Activated T-cell treated with anti-CD3 and anti-CD28 coated beads, Interleukin-2, amount 50 U/mL, for 1 hour (primary cell): Measurements from ENCODE around the gene FBXL17.

Experiments used
- DNase-seq: peaks from one replicate; pipeline ENCODE4 v3.0.0-alpha.2; 2020

The FBXL17 gene

DNA sequence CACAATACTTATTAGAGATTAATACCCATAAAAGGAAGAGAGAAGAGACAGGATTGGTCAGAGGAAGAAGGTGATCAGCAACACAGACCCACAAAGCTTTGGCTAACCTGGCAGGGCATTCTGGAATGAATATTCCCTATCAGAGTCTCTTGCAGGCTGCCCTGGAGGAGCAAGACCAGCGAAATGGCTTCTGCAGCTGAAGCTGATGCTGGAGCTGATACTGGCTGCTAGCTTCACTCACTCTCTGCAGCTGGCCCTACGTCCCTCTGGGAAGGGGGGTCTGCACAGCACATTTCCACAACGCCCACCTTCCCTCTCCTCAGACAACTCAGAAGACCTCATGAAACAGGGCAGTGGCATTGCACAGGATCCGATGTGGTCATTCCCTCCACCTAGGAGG is 541.3 kb downstream of the FBXL17 start:
- DNase-seq, result no peak

DNA sequence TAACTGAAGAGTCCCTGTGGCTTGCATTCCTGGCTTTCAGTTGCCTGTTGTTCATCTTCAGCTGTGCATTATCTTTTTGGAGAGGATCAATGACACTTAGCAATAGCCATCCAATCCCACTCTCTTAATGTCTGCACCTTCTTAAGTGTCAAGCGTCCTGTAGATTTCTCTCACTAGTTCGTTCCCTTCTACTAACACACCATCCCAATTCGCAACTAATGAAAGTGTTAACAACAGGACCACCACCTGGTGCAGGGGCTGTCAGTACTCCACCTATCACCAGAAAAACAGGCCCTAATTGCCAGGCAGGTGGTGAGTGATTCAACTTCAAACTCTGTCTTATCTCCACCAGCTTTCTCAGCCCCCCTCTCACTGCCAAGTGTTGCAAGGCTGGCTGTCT is 541.7 kb downstream of the FBXL17 start:
- DNase-seq, result no peak

GRCh38 chr5:107835096-107835495 is 546.8 kb downstream of the FBXL17 start:
- no peak for DNase-seq

- no peak for DNase-seq
Measured at GRCh38 chr5:107832746-107833145, 549.2 kb downstream of the FBXL17 start.

DNA sequence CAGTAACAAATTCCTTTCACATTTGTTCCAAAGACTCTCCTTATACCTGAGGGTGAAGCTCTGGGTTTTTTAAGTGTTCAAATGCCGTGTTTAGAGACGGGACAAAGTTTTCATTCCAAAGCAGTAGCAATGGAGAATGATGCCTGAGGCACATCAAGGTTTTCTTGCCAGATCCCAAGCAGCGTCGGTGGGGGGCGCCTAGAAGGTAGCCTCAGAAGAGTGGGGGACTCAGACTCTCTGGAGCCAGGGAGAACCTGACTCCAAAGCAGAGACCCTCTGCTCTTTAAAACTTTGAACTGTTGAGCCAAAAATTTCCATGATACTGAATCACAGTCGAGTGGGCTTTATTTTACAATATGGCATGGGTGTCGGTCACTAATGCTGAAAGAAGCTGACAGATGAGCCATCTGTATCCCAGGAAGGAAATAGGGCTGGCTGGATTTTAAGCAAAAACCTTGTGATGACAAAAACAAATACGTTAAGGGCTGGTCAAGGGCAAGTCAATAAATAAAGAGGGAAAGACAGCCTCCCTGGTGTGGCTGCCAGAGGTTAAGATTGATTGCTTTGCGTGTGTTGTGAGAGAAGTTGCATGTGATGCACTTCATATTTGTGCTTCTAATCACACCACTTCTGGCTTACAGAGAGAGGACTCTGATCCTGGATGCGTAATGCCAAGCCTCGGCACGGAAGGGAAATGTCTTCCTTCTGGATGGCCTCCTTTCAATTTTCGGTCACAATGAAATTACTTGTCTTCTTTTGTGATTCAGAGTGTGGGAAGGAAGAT is 550.1 kb downstream of the FBXL17 start:
- DNase-seq, result no peak

- DNase-seq, result no peak
Measured at GRCh38 chr5:107830750-107831149, 551.1 kb downstream of the FBXL17 start.

DNA sequence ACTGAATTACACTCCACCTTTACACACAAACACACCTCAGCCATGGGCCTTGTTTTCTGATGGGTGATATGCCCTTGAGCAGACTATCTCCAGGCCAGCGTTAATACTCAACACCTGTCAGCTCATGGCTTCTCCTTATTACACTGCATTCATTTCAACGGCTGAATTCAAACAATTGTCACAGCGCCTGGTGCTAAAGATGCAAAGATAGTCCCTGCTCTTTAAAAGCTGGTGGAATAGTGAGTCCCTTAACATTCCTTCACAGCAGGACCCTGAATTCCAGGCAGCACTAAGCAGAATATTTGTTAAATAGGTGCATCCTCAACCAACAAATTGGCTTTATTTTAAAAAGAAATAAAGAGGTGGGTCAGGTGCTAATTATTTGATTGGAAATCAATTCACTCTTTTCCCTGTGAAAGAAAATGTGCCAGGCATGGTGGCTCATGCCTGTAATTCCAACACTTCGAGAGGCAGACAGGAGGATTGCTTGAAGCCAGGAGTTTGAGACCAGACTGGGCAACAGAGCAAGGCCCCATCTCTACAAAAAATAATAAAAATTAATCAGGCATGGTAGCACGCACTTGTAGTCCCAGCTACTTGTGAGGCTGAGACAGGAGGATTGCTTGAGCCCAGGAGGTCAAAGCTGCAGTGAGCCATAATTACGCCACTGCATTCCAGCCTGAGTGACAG is 555.4 kb downstream of the FBXL17 start:
- DNase-seq, result no peak

- DNase-seq, result no peak
Measured at GRCh38 chr5:107824821-107825220, 557.1 kb downstream of the FBXL17 start.

DNA sequence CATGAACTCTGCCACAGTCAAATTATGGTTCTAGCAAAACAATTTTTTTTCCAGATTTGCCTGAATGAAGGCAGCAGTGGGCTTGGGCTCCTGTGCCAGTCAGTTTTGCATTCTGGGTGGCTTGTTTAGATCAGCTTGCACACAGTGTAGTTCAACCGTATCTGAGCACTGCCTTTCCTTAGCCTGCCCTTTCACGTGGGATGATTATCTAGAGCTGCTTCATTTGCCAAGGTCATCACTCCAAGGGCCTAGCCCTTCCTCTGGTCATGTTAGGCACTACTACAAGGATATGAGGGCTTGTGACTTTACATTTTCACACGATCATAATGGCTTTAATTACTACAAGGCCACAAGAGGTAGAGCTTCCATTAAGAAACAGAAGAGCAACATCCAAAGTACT is 560.6 kb downstream of the FBXL17 start:
- no peak for DNase-seq

DNA sequence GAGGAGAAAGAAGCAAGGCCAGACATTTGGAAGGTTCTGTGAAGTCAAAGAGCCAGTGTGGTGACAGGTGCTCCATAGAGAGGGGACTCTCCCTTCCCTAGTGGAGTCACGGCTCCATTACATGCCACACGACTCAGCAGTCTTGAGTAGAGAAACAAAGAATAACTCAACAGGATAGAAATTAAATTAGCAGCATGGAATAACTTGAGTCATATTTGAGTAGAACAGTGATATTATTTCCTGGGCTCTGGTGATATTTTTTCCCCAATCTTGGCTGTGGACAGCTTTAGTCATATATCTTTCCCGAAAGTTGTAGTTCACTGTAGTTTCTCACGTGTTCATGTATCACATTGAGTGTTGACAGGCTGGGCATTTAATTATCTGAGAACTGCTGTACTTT is 561.5 kb downstream of the FBXL17 start:
- no peak for DNase-seq

- DNase-seq, result no peak
Measured at GRCh38 chr5:107817951-107818350, 563.9 kb downstream of the FBXL17 start.

DNA sequence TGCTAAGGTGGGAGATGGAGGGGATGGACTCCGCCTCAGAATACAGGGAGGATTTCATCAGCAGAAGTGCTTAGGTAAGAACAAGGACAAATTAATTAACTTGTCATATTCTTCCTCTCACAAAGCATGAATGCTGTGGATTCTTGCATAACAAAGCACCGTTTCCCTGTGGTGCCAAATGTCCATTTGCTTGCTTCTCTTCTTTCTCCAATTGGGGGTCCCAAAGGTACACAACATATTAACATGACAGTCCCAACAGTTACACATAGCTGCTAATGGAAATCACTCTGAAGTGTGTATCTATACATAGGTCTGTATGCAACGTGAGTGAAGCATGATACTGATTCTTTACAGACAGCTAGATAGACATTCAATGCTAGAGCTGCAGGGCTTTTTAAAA is 564.5 kb downstream of the FBXL17 start:
- no peak for DNase-seq

- no peak for DNase-seq
Measured at GRCh38 chr5:107815109-107815508, 566.8 kb downstream of the FBXL17 start.

DNA sequence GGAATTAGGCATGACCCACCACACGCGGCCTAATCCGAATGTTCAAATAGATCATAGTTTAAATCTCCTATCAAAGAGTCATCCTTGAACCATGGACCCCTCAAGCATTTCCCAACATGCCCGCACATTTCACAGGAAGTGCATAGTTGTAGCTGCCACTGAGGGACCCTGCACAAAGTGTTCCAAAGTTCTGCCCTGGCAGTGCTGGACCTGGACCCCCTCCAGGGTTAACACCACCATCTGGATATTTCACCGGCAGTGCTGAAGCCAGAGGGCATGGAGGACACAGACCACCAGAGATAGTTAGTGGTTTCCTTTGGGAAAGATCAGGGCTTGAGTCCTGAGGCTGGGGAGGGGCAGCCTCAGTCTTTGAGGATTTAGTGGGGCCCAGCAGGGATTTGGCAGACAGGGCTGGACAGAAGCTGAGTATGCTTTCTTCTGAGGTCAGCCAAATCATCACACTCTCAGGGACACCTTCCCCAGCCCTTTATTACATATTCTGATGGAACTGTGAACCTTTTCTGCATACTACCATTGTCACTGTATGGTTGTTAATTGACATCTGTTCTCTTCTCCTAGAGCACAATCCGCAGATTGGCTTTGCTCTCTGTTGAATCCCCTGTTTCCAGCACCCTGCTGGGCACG is 567.6 kb downstream of the FBXL17 start:
- DNase-seq, result no peak

DNA sequence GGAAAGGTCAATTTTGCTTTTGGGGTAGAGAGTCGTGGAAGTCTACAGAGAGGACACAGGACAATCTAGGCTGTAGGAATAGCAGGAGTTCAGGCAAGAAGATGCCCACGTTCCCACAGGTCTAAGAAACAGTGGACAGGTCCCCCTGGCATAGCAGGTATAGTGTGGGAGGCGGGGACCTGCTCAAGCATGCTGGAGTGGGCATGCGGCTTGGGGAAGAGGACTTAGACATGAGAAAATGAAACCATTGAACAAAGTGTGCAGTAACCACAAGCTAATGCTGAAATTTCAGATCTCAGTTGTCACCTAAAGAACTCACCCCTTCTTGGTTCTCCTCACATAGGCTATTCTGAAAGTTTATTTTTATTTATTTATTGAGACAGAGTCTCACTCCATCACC is 568.3 kb downstream of the FBXL17 start:
- no peak for DNase-seq

- DNase-seq, result no peak
Measured at GRCh38 chr5:107812570-107813141, 569.2 kb downstream of the FBXL17 start.

- DNase-seq, result no peak
Measured at GRCh38 chr5:107809201-107810034, 572.5 kb downstream of the FBXL17 start.
